Astrocyte (in vitro differentiated cells and primary cell): ENCODE measurements around the gene ZBTB16. TPM values are rescaled to one million over a fixed set of nuclear protein-coding genes. Genes with fewer than 3 reads are reported as not detected.

Experiments
- DNase-seq: peaks from one replicate; pipeline ENCODE4 v3.0.0-alpha.2; 2010; ENCODE audit warnings: low read depth
- FAIRE-seq: peaks from 2 replicates; lab custom pipeline; 2011; peaks lifted over from hg19 to GRCh38; lab: Jason Lieb, UNC
- H2AFZ ChIP-seq: 2 replicates; pipeline ENCODE4 v1.6.0; 2012; ENCODE audit warnings: low read depth, low read length, inconsistent platforms
- H3K27ac ChIP-seq: 2 replicates; pipeline ENCODE4 v1.5.1; 2011; ENCODE audit warnings: low read depth, low read length, inconsistent platforms
- H3K27me3 ChIP-seq: 2 replicates; pipeline ENCODE4 v1.6.0; 2011; ENCODE audit warnings: low read length, inconsistent platforms; ENCODE audit not compliant: insufficient read depth
- H3K36me3 ChIP-seq: 2 replicates; pipeline ENCODE4 v1.5.1; 2011; ENCODE audit warnings: low read length, inconsistent platforms; ENCODE audit not compliant: insufficient read depth
- H3K4me1 ChIP-seq: 2 replicates; pipeline ENCODE4 v1.5.1; 2011; ENCODE audit warnings: low read length, inconsistent platforms; ENCODE audit not compliant: insufficient read depth
- H3K4me2 ChIP-seq: 2 replicates; pipeline ENCODE4 v1.6.0; 2012; ENCODE audit warnings: low read length, inconsistent platforms
- H3K4me3 ChIP-seq: 2 replicates; pipeline ENCODE4 v1.5.1; 2011; ENCODE audit warnings: low read depth, mild to moderate bottlenecking, low read length, inconsistent platforms; ENCODE audit not compliant: insufficient read depth
- H3K79me2 ChIP-seq: 2 replicates; pipeline ENCODE4 v1.6.0; 2012; ENCODE audit warnings: mild to moderate bottlenecking, low read length, inconsistent platforms; ENCODE audit not compliant: insufficient read depth
- H3K9ac ChIP-seq: 2 replicates; pipeline ENCODE4 v1.6.0; 2012; ENCODE audit warnings: mild to moderate bottlenecking, low read length, inconsistent platforms
- H3K9me3 ChIP-seq: 2 replicates; pipeline ENCODE4 v1.5.1; 2012; ENCODE audit warnings: low read depth, mild to moderate bottlenecking, low read length, inconsistent platforms; ENCODE audit not compliant: insufficient read depth
- H4K20me1 ChIP-seq: 2 replicates; pipeline ENCODE4 v1.6.0; 2012; ENCODE audit warnings: low read length, inconsistent platforms; ENCODE audit not compliant: insufficient read depth
- H3K27ac Mint-ChIP-seq: one replicate; pipeline ENCODE4 v1.8.0; 2021; ENCODE audit warnings: mild to moderate bottlenecking, mixed read lengths; ENCODE audit not compliant: unreplicated experiment
- H3K27me3 Mint-ChIP-seq: one replicate; pipeline ENCODE4 v1.8.0; 2021; ENCODE audit warnings: low read depth, mixed read lengths; ENCODE audit not compliant: unreplicated experiment
- H3K36me3 Mint-ChIP-seq: one replicate; pipeline ENCODE4 v1.8.0; 2021; ENCODE audit warnings: low read depth, mixed read lengths; ENCODE audit not compliant: unreplicated experiment
- H3K4me1 Mint-ChIP-seq: one replicate; pipeline ENCODE4 v1.8.0; 2021; ENCODE audit warnings: low read depth, mixed read lengths; ENCODE audit not compliant: unreplicated experiment
- H3K4me3 Mint-ChIP-seq: one replicate; pipeline ENCODE4 v1.8.0; 2021; ENCODE audit warnings: mild to moderate bottlenecking, moderate library complexity, mixed read lengths; ENCODE audit not compliant: unreplicated experiment
- H3K9me3 Mint-ChIP-seq: one replicate; pipeline ENCODE4 v1.8.0; 2021; ENCODE audit warnings: mild to moderate bottlenecking, mixed read lengths; ENCODE audit not compliant: unreplicated experiment
- CTCF ChIP-seq: IDR thresholded peaks from 2 replicates; pipeline ENCODE4 v1.5.1; 2011; ENCODE audit warnings: low read depth, mild to moderate bottlenecking, inconsistent platforms, low read length, moderate library complexity; ENCODE audit not compliant: insufficient read depth
- EZH2 ChIP-seq: IDR thresholded peaks from 2 replicates; pipeline ENCODE4 v1.6.1; 2012; ENCODE audit warnings: mild to moderate bottlenecking, low read length, inconsistent platforms; ENCODE audit not compliant: insufficient read depth
- total RNA-seq: library from RNA; stranded (reverse); gene quantifications from 2 replicates; pipeline ENCODE4 v1.2.1, GENCODE V29; 2021

ZBTB16 gene
- total RNA-seq, 1 donor from 2014 or later = 0.50 TPM

- H3K9me3 Mint-ChIP-seq = peaks cover 12% of the 10 kb centered on the region
- peaks cover 3% of the 10 kb centered on the region for H3K36me3 Mint-ChIP-seq
- H3K36me3 ChIP-seq = no peaks in the 10 kb centered on the region
- H3K9ac ChIP-seq = no peak overlapping the region
- H3K27ac ChIP-seq = no peak overlapping the region
- no peaks in the 10 kb centered on the region for H3K4me1 ChIP-seq
- no peak for FAIRE-seq
- no peak overlapping the region for H3K27ac Mint-ChIP-seq
- peaks cover 14% of the 10 kb centered on the region for H3K27me3 ChIP-seq
- H3K9me3 ChIP-seq = no peaks in the 10 kb centered on the region
- H3K79me2 ChIP-seq = no peaks in the 10 kb centered on the region
- H3K4me3 ChIP-seq = no peak overlapping the region
- no peak overlapping the region for H2AFZ ChIP-seq
- H3K4me2 ChIP-seq = no peak overlapping the region
- no peak for TF ChIP-seq CTCF
- no peak for TF ChIP-seq EZH2
- H4K20me1 ChIP-seq = no peaks in the 10 kb centered on the region
- H3K4me3 Mint-ChIP-seq = no peak overlapping the region
- H3K27me3 Mint-ChIP-seq = peaks cover 36% of the 10 kb centered on the region
- DNase-seq = no peak
- no peaks in the 10 kb centered on the region for H3K4me1 Mint-ChIP-seq
Observed at GRCh38 chr11:114191893-114192292, 132.4 kb downstream of the ZBTB16 start.

GRCh38 chr11:114192841-114193389 lies 133.4 kb downstream of the ZBTB16 start:
- no peaks in the 10 kb centered on the region for H3K9me3 ChIP-seq
- H3K4me1 ChIP-seq = peaks cover 4% of the 10 kb centered on the region
- no peak overlapping the region for H3K9ac ChIP-seq
- peaks cover 3% of the 10 kb centered on the region for H3K36me3 Mint-ChIP-seq
- peaks cover 32% of the 10 kb centered on the region for H3K27me3 Mint-ChIP-seq
- no peak overlapping the region for H3K4me3 Mint-ChIP-seq
- H4K20me1 ChIP-seq = no peaks in the 10 kb centered on the region
- H3K27me3 ChIP-seq = peaks cover 11% of the 10 kb centered on the region
- H3K27ac ChIP-seq = no peak overlapping the region
- H3K9me3 Mint-ChIP-seq = peaks cover 7% of the 10 kb centered on the region
- H3K79me2 ChIP-seq = no peaks in the 10 kb centered on the region
- H3K27ac Mint-ChIP-seq = no peak overlapping the region
- H3K36me3 ChIP-seq = no peaks in the 10 kb centered on the region
- DNase-seq (no peak), FAIRE-seq (no peak)
- peaks cover 1% of the 10 kb centered on the region for H3K4me1 Mint-ChIP-seq
- H2AFZ ChIP-seq = no peak overlapping the region
- no peak overlapping the region for H3K4me3 ChIP-seq
- no peak overlapping the region for H3K4me2 ChIP-seq
- no peak for TF ChIP-seq EZH2
- TF ChIP-seq CTCF = no peak
